Trophoblast cell (in vitro differentiated cells and primary cell): ENCODE measurements around the gene DDX18.
A peak's percentile ranks its signal among the peaks of the same experiment; 100 is the strongest.

Source experiments
- DNase-seq, 2 donors: peaks; one replicate each; pipeline ENCODE4 v3.0.0-alpha.2; 2016
- H2AFZ ChIP-seq: 2 replicates; pipeline ENCODE4 v1.6.1; 2013; ENCODE audit warnings: low read length, moderate library complexity, mild to moderate bottlenecking; ENCODE audit not compliant: insufficient read depth, poor library complexity
- H2AK5ac ChIP-seq: 2 replicates; pipeline ENCODE4 v1.6.1; 2013; ENCODE audit warnings: mild to moderate bottlenecking, low read length
- H2BK120ac ChIP-seq: 2 replicates; pipeline ENCODE4 v1.6.1; 2013; ENCODE audit warnings: low read length, mild to moderate bottlenecking, moderate library complexity; ENCODE audit not compliant: insufficient read depth, poor library complexity
- H2BK12ac ChIP-seq: 2 replicates; pipeline ENCODE4 v1.6.1; 2013; ENCODE audit warnings: mild to moderate bottlenecking, low read length, moderate library complexity
- H2BK5ac ChIP-seq: 2 replicates; pipeline ENCODE4 v1.6.1; 2013; ENCODE audit warnings: low read length, low read depth, moderate library complexity, mild to moderate bottlenecking; ENCODE audit not compliant: poor library complexity
- H3K14ac ChIP-seq: 2 replicates; pipeline ENCODE4 v1.6.1; 2013; ENCODE audit warnings: mild to moderate bottlenecking, low read length
- H3K18ac ChIP-seq: 2 replicates; pipeline ENCODE4 v1.6.1; 2013; ENCODE audit warnings: mild to moderate bottlenecking, low read length
- H3K23ac ChIP-seq: 2 replicates; pipeline ENCODE4 v1.6.1; 2013; ENCODE audit warnings: low read length
- H3K27ac ChIP-seq: 2 replicates; pipeline ENCODE4 v1.5.1; 2013; ENCODE audit warnings: low read depth, mild to moderate bottlenecking, inconsistent platforms, low read length, moderate library complexity
- H3K27me3 ChIP-seq: 2 replicates; pipeline ENCODE4 v1.6.1; 2013; ENCODE audit warnings: inconsistent platforms, mild to moderate bottlenecking, low read length, moderate library complexity; ENCODE audit not compliant: insufficient read depth
- H3K36me3 ChIP-seq, 2 experiments: 1 replicate in 1 of 2; 2 replicates in 1 of 2; pipeline ENCODE4 v1.6.1; 2013; ENCODE audit warnings: low read length in 2 of 2, mild to moderate bottlenecking in 2 of 2, moderate library complexity in 1 of 2; ENCODE audit not compliant: insufficient read depth in 2 of 2, control insufficient read depth in 1 of 2
- H3K4ac ChIP-seq: 2 replicates; pipeline ENCODE4 v1.6.1; 2013; ENCODE audit warnings: low read depth, mild to moderate bottlenecking, low read length, moderate library complexity
- H3K4me1 ChIP-seq, 2 experiments: 1 replicate in 1 of 2; 2 replicates in 1 of 2; pipeline ENCODE4 v1.6.1; 2013; ENCODE audit warnings: low read length in 2 of 2, mild to moderate bottlenecking in 2 of 2, moderate library complexity in 1 of 2; ENCODE audit not compliant: insufficient read depth in 2 of 2, control insufficient read depth in 1 of 2
- H3K4me2 ChIP-seq: 2 replicates; pipeline ENCODE4 v1.6.1; 2013; ENCODE audit warnings: inconsistent platforms, mild to moderate bottlenecking, low read length, moderate library complexity
- H3K4me3 ChIP-seq: 2 replicates; pipeline ENCODE4 v1.5.1; 2013; ENCODE audit warnings: mild to moderate bottlenecking, low read depth, low read length, inconsistent platforms
- H3K79me1 ChIP-seq: one replicate; pipeline ENCODE4 v1.6.1; 2013; ENCODE audit warnings: low read length
- H3K79me2 ChIP-seq: 2 replicates; pipeline ENCODE4 v1.6.1; 2013; ENCODE audit warnings: low read length, mild to moderate bottlenecking; ENCODE audit not compliant: control insufficient read depth, insufficient read depth, poor library complexity
- H3K9ac ChIP-seq: 2 replicates; pipeline ENCODE4 v1.6.1; 2013; ENCODE audit warnings: mild to moderate bottlenecking, low read length
- H3K9me3 ChIP-seq: 2 replicates; pipeline ENCODE4 v1.6.1; 2013; ENCODE audit warnings: low read depth, mild to moderate bottlenecking, control low read depth, inconsistent platforms, low read length; ENCODE audit not compliant: insufficient read depth
- H4K12ac ChIP-seq: 2 replicates; pipeline ENCODE4 v1.6.1; 2013; ENCODE audit warnings: low read depth, mild to moderate bottlenecking, low read length, moderate library complexity
- H4K8ac ChIP-seq: 2 replicates; pipeline ENCODE4 v1.6.1; 2013; ENCODE audit warnings: low read depth, mild to moderate bottlenecking, low read length, moderate library complexity
- H4K91ac ChIP-seq: one replicate; pipeline ENCODE4 v1.6.1; 2013; ENCODE audit warnings: low read depth, mild to moderate bottlenecking, low read length, moderate library complexity
- WGBS: extraction: QIAGEN DNeasy Blood & Tissue Kit; methylation state at CpG from one replicate; pipeline ENCODE4 v1.1.7; 2013; ENCODE audit warnings: missing lambda C conversion rate; ENCODE audit not compliant: insufficient read length, insufficient coverage; ENCODE audit errors: extremely low coverage; 5-methylcytosine and 5-hydroxymethylcytosine counted together

DDX18 gene

GRCh38 chr2:117833911-117834310 is 19.4 kb downstream of the DDX18 start:
- Histone ChIP-seq H3K36me3 (peaks cover 12 to 22% of the 10 kb centered on the region in 2 experiments), H3K79me2 (no peaks in the 10 kb centered on the region), H2AFZ (no peak overlapping the region), H4K12ac (no peak overlapping the region), H3K79me1 (no peaks in the 10 kb centered on the region), H3K4ac (no peak overlapping the region), H4K8ac (no peak overlapping the region), H3K14ac (no peak overlapping the region), H2BK5ac (no peak overlapping the region), H2AK5ac (no peak overlapping the region), H3K27ac (no peak overlapping the region), H4K91ac (no peak overlapping the region), H3K9me3 (no peaks in the 10 kb centered on the region), H3K18ac (no peak overlapping the region), H3K27me3 (no peaks in the 10 kb centered on the region), H2BK12ac (no peak overlapping the region), H3K4me2 (no peak overlapping the region), H3K9ac (no peak overlapping the region), H3K23ac (no peak overlapping the region), H3K4me1 (peaks cover 0 to 2% of the 10 kb centered on the region in 2 experiments), H2BK120ac (no peak overlapping the region), H3K4me3 (no peak overlapping the region)
- no CpG with 5 or more reads among the region's 3 CpGs for WGBS
- DNase-seq, result no peak

GRCh38 chr2:117834992-117835391 is 20.5 kb downstream of the DDX18 start:
- Histone ChIP-seq H4K12ac (no peak overlapping the region), H2BK5ac (no peak overlapping the region), H3K4ac (no peak overlapping the region), H3K4me3 (no peak overlapping the region), H3K14ac (no peak overlapping the region), H2BK120ac (no peak overlapping the region), H2AK5ac (no peak overlapping the region), H3K36me3 (peaks cover 10 to 15% of the 10 kb centered on the region in 2 experiments), H3K9ac (no peak overlapping the region), H3K23ac (no peak overlapping the region), H2BK12ac (no peak overlapping the region), H3K4me1 (peaks cover 0 to 2% of the 10 kb centered on the region in 2 experiments), H4K8ac (no peak overlapping the region), H3K9me3 (no peaks in the 10 kb centered on the region), H4K91ac (no peak overlapping the region), H3K79me2 (no peaks in the 10 kb centered on the region), H3K18ac (no peak overlapping the region), H3K27me3 (no peaks in the 10 kb centered on the region), H3K4me2 (no peak overlapping the region), H3K79me1 (no peaks in the 10 kb centered on the region), H2AFZ (no peak overlapping the region), H3K27ac (no peak overlapping the region)
- DNase-seq, result no peak
- no CpG with 5 or more reads among the region's 3 CpGs for WGBS

GRCh38 chr2:117835990-117836760 is 21.7 kb downstream of the DDX18 start:
- peak; percentile 30 to 65 for DNase-seq
- Histone ChIP-seq H3K4me3 (no peak overlapping the region), H2BK5ac (no peak overlapping the region), H3K27ac (no peak overlapping the region), H2AK5ac (no peak overlapping the region), H3K79me1 (no peaks in the 10 kb centered on the region), H4K12ac (peak overlapping the region; percentile 36), H3K9ac (no peak overlapping the region), H2BK120ac (no peak overlapping the region), H2BK12ac (no peak overlapping the region), H4K91ac (no peak overlapping the region), H3K4ac (no peak overlapping the region), H3K4me1 (peaks cover 0 to 2% of the 10 kb centered on the region in 2 experiments), H3K9me3 (no peaks in the 10 kb centered on the region), H3K23ac (no peak overlapping the region), H4K8ac (no peak overlapping the region), H3K14ac (no peak overlapping the region), H3K36me3 (peaks cover 10 to 14% of the 10 kb centered on the region in 2 experiments), H3K4me2 (peak overlapping the region; percentile 66), H3K18ac (no peak overlapping the region), H2AFZ (peak overlapping the region; percentile 33), H3K27me3 (no peaks in the 10 kb centered on the region), H3K79me2 (no peaks in the 10 kb centered on the region)
- no CpG with 5 or more reads among the region's 53 CpGs for WGBS

GRCh38 chr2:117845304-117845703 is 30.8 kb downstream of the DDX18 start:
- H3K18ac ChIP-seq, result no peak overlapping the region
- no CpG with 5 or more reads among the region's 2 CpGs for WGBS
- H3K23ac ChIP-seq, result no peak overlapping the region
- no peak overlapping the region for H3K4me3 ChIP-seq
- H4K8ac ChIP-seq, result no peak overlapping the region
- no peaks in the 10 kb centered on the region for H3K79me2 ChIP-seq
- H2BK5ac ChIP-seq, result no peak overlapping the region
- peaks cover 4% of the 10 kb centered on the region for H3K9me3 ChIP-seq
- H3K36me3 ChIP-seq, result no peaks in the 10 kb centered on the region
- no peak overlapping the region for H2AK5ac ChIP-seq
- no peaks in the 10 kb centered on the region for H3K27me3 ChIP-seq
- H2BK12ac ChIP-seq, result no peak overlapping the region
- no peak overlapping the region for H2BK120ac ChIP-seq
- H3K4me2 ChIP-seq, result no peak overlapping the region
- no peak overlapping the region for H3K4ac ChIP-seq
- no peak overlapping the region for H4K91ac ChIP-seq
- no peak overlapping the region for H3K27ac ChIP-seq
- H2AFZ ChIP-seq, result no peak overlapping the region
- no peaks in the 10 kb centered on the region for H3K79me1 ChIP-seq
- DNase-seq, result no peak
- H4K12ac ChIP-seq, result no peak overlapping the region
- H3K9ac ChIP-seq, result no peak overlapping the region
- H3K14ac ChIP-seq, result no peak overlapping the region
- H3K4me1 ChIP-seq, result no peaks in the 10 kb centered on the region
